Sigmoid colon (tissue), 4 donors: ENCODE data around the gene NUDT17.

Experiments
- CTCF ChIP-seq, 4 experiments: fragments of 450-650 bp in 3 of 4; fragments of 200-600 bp in 1 of 4; IDR thresholded peaks; one replicate each; pipeline ENCODE4 v1.5.1; 2016 to 2019; ENCODE audit warnings: antibody characterized with exemption in 4 of 4, mild to moderate bottlenecking in 3 of 4, moderate library complexity in 2 of 4
- POLR2A ChIP-seq, 2 donors: fragments of 450-650 bp; IDR thresholded peaks; one replicate each; pipeline ENCODE4 v1.6.1; 2016; ENCODE audit warnings: antibody characterized with exemption in 2 of 2, mild to moderate bottlenecking in 2 of 2, moderate library complexity in 2 of 2
- POLR2AphosphoS5 ChIP-seq, 4 donors: sonication (generic); formaldehyde crosslinking; IDR thresholded peaks; one replicate each; pipeline ENCODE4 v1.6.1; 2017; ENCODE audit warnings: antibody characterized with exemption in 4 of 4

GRCh38 chr1:145858901-145859490 is 13.6 kb downstream of the NUDT17 start, which contains the start of gene PIAS3:
- TF ChIP-seq POLR2AphosphoS5 (IDR thresholded peaks at IDR 0.05) (peak; percentile 89 to 94 (median 94)), POLR2A (IDR thresholded peaks at IDR 0.05) (peak; percentile 73 to 81), CTCF (IDR thresholded peaks at IDR 0.05) (no peak)
